Subcutaneous adipose tissue (tissue), 4 donors: Measurements from ENCODE around the gene CALML6. TPM values are rescaled to one million over a fixed set of nuclear protein-coding genes. Genes with fewer than 3 reads are reported as not detected.

ENCODE experiments used
- total RNA-seq, 4 donors: library from RNA; depleted of rRNA; stranded (reverse); fragments of >200 nt; gene quantifications; one replicate each; pipeline ENCODE4 v1.1.0, GENCODE V29; 2016
- TF ChIP-seq, protein P1 (sequence below): fragments of 450-650 bp; IDR thresholded peaks from one replicate; pipeline ENCODE4 v1.5.1; 2016; ENCODE audit warnings: low read depth, mild to moderate bottlenecking, control low read depth, antibody characterized with exemption, moderate library complexity

CALML6 gene
- total RNA-seq, 4 donors from 2014 or later, result 1.3 TPM; not detected in 3

DNA sequence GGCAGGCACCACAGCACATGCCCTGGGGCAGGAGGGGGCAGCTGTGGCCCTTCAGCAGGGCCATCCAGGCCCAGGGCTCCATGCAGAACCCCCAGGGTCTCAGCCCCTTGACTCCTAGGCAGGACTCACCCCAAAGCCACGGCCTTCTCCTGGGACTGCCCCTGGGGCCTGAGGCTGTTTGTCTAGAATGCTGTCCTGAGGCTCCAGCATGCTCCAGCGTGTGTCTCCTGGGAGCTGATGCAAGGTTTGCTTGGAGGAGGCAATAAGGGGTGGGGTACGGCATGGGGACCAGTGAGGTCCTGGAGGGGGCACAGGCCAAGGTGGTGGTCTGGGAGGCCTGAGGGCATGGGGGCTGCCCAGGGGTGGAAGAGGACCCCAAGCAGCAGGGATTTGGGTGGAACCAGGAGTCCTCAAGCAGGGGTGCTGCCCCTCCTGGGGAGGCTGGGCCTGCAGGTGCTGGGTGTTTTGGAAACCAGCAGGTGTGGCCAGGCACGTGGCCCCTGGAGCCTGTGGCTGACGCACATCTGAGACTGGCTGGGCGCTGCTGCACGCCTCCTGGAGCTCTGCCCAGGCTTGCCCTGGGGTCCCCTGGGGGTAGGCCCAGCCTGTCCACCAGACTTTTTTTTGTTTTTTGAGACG, 7.8 kb upstream of the CALML6 start:
- TF ChIP-seq, protein P1, sequence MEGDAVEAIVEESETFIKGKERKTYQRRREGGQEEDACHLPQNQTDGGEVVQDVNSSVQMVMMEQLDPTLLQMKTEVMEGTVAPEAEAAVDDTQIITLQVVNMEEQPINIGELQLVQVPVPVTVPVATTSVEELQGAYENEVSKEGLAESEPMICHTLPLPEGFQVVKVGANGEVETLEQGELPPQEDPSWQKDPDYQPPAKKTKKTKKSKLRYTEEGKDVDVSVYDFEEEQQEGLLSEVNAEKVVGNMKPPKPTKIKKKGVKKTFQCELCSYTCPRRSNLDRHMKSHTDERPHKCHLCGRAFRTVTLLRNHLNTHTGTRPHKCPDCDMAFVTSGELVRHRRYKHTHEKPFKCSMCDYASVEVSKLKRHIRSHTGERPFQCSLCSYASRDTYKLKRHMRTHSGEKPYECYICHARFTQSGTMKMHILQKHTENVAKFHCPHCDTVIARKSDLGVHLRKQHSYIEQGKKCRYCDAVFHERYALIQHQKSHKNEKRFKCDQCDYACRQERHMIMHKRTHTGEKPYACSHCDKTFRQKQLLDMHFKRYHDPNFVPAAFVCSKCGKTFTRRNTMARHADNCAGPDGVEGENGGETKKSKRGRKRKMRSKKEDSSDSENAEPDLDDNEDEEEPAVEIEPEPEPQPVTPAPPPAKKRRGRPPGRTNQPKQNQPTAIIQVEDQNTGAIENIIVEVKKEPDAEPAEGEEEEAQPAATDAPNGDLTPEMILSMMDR, result no peak

DNA sequence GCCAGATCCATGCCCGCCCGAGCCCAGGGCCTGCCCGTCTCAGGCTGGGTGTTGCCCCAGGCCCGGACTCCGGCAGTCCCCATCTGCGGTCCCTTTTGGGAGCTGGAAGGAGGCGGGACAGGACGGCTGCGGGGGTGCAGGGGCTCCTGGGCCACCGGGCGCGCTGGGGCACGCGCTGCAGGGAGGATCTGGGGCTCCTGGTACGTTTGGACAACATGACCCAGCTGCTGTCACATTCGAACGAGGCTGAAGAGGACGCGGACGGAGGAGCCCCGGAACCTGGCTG, 6.6 kb upstream of the CALML6 start:
- TF ChIP-seq, protein P1, result no peak

DNA sequence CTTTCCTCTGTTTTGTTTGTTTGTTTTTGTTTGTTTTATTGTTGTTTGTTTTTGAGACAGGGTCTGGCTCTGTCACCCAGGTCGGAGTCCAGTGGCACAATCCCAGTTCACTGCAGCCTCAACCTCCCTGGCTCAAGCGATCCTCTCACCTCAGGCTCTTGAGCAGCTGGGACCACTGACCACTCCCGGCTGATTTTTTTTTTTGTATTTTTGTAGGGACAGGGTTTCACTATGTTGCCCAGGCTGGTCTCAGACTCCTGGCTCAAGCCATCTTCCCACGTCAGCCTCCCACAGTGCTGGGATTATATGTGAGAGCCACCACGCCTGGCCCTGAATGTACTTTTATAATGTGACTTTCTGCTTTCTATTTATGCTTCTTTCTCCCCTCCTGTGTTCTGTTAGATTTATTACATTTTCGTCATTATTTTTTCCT, 5.0 kb upstream of the CALML6 start:
- TF ChIP-seq, protein P1, result no peak

DNA sequence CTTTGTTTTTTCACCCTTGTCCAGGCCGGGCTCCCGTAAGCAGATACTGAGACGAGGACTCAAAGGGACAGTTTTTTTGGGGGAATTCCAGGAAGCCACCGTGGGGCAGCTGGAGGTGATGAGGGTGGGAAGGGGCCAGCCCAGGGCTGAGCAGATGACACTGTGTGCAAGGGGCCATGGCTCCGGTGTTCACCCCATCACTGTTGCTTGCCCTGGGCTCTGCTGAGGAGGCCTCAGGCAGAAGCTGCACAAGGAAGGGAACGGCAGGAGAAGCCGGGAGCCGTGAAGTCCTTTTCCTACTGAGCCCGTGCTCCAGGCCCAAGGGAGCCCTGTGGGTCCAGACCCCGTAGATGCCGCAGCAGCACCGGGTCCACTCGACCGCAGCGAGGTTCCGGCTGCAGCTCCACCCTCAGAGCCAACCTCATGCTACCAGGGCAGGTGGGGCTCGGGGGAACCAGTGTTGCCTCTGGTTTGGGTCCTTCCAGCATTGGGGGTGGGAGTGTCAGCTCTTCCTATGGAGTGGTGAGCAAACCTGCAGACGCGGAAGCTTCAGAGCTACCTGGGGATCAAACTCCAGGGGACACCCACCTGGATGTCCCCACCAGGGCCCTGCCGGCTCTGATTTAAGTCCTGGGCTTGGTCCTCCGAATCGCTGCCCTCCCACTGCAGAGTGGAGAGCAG, 4.3 kb upstream of the CALML6 start:
- TF ChIP-seq, protein P1, result no peak

DNA sequence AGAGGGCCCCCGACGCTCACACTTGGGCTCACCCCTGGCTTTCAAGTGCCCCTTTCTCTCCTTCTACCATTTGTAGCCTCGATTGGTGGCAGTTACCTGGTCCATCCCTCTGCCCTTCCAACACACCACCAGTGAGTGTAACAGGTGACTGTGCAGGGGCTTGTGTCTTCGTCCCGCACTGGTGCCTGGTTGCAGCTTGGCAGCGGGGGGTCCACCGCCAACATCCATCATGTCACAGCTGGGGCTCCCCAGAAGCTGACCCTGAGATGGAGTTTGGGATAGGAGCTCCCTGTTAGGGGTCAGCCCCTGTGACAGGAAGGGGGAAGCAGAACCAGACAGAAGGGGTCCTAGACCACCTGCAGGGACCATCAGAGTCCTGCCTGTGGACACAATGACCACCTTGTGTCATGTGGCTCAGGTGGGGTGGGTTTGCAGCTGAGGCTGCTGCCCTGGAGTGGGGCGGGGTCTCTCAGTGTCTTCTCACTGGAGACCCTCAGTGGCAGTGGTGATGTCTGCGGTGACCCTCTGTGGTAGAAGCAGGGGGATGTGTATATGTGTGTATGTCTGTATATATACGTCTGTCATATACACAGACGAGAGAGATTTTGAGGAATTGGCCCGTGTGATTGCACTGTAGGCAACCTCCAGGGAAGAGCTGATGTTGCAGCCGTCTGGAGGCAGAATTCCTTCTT, 3.6 kb upstream of the CALML6 start:
- TF ChIP-seq, protein P1, result no peak

DNA sequence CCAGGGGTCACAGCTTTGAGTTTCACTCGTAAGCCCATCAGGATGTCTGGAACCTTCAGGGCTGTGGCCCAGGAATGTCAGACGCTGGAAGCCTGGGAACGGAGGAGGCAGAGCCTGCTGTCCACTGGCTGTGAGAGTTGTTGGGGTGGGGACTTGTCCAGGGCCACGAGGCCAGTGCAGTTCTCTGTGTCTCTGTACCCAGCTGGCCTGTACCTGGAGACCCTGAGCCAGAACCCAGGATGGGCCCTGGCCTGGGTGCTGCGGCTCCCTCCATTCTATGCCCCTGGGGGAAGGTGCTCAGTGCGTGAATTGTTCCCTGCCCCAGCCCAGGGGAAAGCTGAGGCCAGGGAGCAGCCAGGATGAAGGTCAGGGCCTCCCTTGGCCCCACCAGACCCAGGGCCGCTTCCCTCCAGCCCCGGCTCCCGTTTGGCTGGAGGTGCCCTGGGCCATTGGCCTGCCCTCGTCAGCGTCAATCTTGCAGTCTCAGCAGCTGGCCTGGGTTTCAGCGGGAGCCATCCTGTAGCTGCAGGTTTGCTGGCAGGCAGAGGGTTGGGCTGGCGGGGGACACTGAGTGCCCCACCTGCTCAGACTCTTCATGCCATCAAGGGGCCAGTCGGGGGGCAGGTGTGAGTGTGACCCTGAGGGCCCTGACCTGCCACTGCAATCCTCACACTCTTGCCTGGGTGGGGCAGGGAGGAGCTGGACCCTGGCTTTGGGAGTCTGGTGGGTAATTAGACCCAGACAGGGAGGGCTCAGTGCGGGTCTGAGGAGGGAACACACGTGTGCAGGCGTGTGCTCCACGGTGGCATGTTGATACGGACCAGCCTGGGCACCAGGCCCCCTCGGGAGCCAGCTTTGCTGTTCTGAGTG, 724 bp upstream of the CALML6 start:
- TF ChIP-seq, protein P1, result no peak
